ENCODE measurements around the gene B3GAT2.
A peak's percentile ranks its signal among the peaks of the same experiment; 100 is the strongest.

The B3GAT2 gene

DNA sequence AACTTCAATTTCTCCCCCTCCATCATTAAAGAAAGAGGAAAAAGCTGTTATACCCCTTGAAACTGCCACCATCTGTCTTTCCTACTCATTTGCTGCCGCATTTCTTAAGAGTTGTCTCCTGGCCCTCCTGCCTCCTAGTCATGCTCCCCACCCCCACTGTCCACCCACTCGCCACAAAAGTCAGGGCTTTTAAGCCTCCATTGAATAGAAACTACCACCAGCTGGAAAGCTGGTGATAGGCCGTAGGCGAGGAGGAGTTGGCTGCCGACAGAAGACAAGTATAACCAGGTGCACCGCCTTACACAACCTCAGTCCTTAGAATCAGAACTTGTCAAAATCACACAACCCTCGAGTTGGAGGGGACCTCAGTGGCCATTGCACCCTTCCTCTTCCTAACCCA is 67.6 kb downstream of the B3GAT2 start:
- no peak for DNase-seq

DNA sequence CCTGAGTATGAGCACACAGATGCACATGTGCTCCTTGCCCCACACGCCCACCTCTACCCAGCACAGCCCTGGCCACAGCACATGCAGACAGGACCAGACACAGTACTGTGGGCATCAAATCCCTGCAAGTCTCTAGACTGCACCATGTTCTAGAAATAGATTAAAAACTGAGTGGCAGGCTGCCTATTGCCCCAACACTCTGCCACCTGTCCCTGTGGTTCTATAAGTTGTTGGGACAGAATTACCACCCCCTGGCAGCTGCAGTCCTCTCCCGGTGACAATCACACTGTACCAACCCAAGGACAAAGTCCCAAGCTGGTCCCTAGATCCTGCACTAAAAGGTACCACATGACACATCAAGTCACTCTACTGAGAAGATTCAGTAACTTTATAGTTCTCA is 70.2 kb downstream of the B3GAT2 start:
- no peak for DNase-seq

DNA sequence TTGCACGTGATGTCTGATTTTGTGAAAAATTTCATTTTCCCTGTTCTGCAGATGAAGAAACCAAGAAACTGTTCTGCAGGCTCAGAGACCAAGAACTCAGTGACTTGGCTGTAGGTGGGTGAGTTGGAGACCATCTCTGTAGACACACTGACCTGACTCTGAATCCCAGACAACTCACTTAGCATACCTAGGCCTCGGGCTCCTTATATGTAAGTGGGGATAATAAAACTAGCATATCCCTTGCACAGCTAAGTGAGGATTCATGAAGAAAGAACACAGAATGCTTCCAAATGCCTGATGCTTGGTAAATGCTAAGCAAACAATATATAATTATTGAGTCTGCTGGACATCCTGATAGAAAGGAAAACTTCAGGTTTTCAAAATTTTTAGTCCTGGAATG is 70.8 kb downstream of the B3GAT2 start:
- no peak for DNase-seq

DNA sequence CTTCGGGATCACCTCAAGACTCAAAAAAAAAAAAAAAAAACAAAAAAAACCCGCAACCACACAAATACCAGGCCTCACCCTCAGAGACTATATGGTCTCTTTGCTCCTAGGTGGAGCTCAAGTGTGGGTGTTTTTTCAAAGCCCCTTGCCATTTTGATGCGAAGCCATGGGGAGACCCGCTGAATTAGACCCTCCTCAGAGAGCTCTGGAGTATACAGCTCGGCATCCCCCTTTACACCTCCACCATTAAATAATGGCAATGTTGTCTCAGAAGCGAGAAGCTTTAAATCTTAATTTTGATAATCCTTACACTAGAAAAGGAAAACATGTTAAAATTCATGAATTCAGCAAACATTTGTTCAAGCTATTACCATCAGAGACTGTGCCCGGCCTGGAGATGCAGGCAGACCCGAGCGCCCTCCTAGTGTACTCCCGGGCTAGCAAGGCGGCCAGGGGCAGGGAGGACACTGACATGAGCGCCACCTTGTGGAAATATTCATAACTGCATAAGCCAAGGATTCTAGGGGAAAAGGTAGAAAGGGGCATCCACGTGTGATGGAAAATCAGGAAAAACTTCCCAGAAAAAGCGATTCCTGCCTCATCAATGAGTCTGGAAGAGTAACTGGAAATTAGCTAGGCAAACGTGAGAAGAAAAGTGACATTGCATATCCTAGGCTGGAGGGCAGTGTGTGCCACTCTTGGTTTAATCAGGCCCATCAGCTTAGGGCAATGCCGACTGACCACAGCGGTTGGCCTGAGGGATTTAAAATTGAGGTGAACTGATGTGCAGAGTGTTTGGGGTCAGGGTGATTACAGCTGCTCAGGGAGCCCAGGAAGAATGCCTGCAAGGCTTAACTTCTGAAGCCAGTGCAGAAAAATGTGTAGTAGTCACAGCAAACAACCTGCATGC is 72.5 kb downstream of the B3GAT2 start:
- DNase-seq, result peak; percentile 56

DNA sequence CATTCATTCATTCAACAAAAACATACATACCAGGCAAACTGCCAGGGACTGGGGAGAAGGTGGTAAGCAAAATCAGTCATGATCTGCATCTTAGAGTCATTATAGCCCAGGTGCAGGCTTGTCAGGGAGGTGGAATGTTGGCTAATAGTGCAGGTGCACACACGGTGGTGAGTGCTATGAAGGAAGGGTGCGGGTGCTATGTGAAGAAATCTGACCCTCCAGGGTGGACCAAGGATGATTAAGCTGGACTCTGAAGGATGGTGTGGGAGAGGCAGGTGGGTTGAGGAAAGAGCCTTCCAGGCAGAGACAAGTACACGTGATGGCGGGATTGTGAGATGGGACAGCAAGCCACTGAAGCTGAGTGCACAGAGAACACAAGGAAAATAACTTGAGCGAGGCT is 77.4 kb downstream of the B3GAT2 start:
- DNase-seq, result no peak

DNA sequence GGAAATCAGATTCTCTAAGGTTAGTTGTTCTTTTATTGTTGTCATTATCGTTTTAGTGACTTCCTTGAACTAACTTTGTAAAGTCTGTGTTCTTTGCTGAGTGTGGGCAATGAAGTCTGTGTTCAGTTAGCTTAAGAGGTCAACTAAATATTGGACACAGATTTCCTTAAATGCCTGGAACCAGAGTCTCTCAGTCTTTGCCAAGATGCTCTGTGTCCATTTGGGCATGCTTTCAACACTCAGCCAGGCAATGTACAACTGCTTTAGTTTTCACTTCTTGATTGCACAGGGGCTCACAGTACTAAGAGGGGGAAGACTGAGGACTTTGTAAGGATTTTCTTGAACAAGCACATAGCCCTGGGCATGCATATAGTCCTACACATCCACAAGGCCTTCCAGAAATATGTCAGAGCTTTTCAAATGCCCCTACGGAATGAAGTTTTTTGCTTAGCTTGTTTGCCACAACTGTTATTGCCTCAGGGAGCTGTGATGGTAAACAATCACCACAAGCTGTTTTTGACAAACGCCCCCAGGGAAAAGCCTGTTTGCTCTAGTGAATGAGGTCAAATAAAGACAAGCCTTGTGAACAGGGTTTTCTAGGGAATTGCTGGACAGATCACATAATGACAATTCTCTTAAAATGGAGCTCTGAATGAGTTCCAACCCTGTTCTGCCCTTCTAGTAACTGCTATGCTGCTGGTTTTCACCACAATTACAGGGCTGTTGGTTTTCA is 82.5 kb downstream of the B3GAT2 start:
- DNase-seq, result no peak

DNA sequence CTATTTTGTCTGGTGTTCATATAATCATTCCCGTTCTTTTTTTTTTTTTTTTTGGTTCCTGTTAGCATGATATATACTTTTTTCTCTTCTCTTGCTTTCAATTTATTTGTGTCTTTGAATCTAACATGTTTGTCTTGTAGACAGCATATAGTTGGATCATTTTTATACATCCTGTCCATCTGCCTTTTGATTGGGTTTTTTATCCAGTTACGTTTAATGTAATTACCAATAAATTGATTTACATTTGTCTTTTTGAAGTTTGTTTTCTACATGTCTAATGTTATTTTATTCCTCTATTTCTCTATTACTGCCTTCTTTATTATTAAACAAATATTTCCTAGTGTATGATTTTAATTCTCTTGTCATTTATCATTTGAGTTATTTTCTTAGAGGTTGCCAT is 84.4 kb downstream of the B3GAT2 start:
- DNase-seq, result no peak

DNA sequence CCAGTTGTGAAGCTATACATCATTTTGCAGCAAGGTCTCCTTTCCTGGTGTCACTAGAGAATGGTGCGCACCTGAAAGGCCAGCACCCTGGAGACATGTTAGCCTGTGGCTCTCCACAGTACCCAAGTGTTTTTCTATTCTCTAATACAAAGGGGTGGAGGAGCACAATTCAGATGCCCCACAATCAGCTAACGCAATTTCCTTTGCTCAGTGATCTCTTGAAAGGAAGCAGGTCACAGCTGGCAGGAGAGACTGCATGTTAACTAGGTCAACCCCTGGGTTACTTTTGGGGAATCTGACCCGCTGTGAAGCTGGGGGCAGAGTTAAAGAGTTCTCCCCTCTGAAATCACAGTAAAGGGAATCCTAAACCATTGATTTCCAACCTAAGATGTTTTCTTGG is 92.5 kb downstream of the B3GAT2 start:
- DNase-seq, result no peak

DNA sequence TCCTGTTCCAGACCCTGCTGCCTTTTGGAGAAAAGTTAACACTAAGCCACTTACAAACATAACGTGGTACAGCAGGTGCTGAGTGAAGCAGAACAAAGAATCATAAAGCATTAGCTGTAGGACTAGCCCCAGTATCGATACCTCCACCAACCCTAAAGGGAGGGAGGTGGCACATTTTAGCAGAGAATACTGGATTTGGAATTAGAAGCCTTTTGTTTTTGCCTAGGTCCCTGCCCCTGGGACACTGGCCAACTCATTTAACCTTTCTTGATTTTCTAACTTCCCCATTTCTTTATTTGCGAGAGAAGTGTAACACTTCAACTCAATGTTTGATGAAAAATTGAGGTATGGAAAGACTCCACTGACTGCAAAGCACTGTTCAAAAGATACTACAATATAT is 93.5 kb downstream of the B3GAT2 start:
- no peak for DNase-seq

DNA sequence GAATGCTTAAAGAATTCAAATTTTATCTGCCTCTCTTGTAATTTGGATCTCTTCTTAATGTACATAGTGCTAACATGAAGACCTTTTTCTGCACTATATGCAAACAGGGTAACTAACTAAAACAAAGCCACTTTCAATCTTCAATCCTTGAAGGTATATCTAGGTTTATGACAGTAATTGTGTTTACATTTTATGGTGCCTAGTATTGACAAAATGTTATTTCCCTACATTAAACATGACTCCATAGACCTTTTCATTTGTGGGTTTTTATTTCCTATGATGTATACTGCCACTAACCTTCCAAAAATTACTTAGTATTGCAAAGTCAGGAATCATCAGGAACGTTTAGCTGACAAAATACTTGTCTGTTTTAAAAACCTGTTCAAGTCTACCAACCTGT is 95.9 kb downstream of the B3GAT2 start:
- DNase-seq, result no peak

DNA sequence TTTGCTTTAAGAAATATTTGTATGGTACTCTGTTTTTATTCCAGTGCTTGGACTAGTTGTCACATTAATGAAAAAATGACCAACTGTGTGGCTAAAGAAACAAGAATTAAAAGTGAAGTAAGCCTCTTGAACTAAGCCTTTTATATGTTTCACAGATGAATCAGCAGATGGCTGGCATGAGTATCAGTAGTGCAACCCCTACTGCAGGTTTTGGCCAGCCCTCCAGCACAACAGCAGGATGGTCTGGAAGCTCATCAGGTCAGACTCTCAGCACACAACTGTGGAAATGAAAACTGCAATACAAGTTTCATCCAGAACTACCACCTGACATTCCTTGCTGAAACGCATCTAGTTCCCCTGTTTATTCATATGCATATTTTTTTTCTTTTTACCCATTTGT is 96.8 kb downstream of the B3GAT2 start:
- no peak for DNase-seq

DNA sequence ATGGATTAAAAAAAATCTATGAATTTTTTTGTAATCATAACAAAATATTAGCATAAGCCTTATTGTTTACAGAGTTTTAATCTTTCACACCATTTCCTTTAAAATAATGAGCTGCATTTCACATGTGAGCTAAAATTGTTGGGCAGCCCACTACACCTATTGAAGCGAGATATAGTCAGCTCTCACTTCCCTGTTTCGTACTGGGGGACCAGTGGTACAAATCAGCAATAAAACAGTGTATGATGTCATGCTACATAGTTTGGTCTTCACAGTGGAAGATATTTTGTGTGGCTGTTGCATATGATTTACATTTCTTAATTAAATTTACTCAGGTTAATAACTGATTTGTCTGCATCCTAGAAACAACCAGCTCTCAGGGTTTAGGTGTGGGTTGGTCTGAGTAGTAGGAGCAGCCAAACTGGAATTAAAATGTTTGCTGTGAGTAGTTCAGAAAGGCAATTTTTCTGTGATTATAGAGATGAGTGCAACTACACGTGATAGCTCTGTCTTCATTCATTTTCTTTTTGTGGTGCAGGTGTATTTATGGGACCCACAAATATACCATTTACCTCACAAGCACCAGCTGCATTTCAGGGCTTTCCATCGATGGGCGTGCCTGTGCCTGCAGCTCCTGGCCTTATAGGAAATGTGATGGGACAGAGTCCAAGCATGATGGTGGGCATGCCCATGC is 99.3 kb downstream of the B3GAT2 start:
- DNase-seq, result no peak

DNA sequence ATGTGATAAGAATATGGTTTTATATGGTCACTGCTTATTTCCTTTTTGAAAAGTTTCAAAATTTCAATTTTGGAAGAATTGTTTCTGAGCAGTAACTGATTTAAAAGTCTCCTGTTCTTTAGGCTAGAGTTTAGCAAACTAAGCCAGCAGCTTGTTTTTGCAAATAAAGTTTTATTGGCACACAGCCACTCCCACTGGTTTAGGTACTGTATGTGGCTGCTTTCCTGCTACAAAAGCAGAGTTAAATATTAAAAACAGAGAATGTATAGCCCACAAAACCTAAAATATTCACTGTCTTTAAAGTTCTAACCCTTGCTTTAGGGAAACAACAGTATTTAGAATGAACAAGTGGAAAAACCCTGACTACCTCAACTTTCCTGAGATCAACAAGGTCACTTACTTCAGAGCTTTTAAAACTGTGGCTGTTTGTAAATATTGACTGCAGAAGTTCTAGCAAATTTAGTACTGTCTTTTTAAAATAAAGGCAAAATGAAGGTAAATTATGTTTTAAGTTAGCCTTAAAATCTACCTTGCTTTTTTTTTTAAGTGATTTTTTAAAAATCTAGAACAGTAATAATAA is 104.1 kb downstream of the B3GAT2 start:
- no peak for DNase-seq

DNA sequence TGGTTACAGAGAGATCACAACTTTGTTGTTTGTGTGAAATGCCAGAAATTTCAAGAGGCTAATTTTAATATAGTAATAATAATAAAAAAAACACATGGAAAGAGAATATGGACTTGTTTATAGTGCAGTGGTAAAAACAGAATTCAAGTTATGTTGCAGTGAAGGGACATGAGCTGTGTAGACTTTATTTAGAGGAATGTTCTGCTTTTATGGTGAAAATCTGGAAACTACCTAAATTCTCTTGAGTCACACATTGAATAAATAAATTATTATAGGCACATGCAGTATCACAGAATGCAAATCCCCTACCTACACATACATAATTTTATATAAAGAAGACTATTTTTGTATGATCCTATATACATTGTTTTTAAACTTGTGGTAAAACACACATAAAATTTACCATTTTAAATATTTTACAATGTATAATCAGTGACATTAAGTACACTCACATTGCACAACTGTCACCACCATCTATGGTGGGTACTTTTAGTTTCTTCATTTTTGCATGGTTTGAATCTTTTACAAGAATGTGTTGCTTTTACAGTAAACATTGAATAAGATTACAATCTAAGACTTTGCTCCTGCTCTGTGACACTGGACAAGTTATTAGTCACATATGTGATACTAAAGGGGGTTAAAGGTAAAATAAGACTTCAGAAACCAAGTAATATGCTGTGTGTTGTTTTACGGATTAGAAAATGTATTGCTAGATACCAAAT is 107.4 kb downstream of the B3GAT2 start:
- DNase-seq, result no peak

DNA sequence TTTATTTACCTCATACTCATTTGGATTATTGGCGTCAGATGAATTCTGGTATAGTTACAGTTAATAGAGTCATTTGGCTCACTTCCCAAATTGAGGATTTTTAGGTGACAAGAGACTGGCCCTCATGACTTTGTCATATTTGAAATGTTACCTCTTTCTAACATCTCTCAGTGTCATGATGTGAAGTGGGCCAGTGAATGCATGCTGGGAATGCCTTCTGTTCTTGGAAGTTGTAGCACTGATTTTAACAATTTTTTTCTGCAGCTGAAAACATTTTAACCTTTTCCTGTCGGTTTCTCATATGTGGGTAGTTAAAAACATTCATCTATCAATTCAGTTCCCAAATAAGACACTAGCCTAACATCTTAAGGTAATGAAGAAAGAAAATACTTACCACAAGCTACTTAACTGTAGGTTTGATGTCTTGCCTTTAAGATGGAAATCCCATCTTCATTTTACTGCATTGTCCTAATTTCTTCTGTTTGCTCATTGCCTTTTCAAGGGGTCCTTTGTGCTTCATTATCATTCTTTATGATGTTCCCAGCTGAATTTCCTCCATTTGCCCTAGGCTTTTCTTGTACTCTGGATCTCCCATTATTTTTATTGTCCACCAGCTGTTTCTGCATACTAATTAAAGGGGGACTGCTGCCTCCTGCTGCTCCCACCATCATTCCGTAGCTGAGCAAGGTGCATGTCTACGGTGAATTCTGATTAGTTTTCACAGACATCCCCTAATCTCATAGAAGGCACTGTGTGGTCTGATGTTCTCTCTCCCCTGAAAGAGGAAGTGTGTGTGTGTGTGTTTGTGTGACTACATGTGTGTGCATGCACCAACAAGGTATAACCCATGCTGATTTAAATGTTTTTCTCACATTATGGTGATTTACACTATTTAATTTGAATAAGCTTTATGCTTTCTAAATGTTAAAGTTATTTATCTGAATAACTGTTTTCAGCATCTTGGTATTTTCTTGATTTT is 109.5 kb downstream of the B3GAT2 start:
- no peak for DNase-seq

DNA sequence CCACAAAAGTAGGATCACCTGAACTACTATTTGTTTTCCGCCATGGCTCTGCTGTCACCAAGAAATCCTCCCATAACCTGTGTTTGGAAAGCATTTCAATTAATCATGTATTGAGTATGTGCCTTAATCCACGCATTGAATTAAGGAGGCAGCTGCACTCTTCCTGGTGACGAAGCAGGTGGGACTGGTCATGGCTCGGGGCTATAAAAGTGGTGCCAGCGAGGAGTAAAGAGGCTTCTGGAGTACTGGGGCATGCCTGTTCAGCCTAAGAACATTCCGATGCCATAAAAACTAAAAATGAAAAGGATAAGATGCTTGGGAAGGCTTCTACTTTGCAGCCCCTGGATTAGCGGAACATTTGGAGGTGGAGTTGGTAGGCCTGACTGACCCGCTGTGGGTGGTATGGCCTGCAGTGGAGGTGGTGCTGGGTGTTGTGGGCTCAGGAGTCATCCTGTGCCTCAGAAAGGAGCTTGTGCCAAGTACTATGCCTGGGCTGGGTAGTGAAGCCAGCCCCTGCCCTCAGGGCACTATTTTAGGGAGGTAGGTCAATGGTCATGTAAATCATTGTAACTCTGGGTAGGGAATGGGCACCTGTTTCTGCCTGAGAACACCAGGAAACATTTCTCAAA is 110.5 kb downstream of the B3GAT2 start:
- no peak for DNase-seq

DNA sequence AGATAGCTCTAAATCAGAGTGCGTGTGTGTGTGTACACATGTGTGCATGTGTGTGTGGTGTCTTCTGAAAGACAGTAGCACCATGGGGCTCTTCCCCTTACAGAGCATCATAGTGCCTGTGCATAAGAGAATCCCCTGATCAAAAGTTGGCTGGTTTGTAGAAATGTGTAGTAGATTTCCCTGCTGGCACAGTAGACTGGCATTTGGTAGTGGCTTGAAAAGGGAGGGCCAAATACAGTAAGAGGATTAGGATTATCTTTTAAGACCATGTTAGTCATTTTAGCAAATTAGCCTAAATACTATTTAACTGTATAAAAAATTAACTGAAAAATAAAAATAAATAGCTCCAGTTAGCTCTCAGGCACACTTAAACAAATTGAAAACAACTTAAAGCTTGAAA is 112.6 kb downstream of the B3GAT2 start:
- no peak for DNase-seq

DNA sequence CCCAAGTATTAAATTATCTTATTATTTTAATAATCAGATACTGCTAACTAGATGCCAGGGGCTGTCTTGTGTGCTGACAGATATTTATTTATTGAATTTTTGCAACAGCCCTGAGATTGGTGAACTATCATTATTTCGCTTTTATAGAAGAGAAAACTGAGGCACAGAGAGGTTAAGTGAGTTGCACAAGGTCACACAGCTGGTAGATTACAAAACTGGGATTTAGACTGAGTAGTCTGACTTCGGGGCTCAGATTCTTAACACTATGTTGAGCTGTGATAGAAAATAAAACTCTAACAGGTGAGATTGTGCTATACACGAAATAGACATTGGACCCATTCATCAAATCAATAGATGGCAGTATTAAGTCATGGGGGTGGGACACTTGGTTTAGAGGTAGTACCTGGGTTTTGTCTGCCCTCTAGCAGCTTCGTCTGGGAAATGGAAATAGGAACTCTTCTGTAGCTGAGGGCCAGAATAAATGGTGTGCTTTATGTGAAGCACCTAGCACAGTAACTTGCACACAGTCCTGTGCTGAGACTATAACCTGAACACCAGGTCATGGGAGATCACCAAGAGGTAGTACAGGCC is 113.4 kb downstream of the B3GAT2 start:
- no peak for DNase-seq

DNA sequence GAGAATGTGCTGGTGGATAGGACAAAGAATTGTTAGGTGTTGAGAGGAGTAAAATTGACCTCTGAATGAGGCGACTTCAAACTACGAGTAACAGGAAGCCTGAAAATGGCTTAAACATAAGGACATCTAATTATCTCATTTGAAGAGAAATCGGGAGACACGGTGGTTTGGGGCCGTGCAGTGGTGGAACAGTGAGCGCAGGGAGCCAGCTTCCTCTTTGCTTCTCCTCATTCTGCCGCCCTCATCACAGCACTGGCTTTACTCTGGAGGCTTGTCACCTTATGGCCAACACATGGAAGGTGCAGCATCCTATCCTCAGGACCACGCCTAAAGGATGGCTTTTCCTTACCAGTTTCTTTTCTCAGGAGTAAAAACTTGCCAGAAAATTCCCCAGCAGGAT is 114.3 kb downstream of the B3GAT2 start:
- no peak for DNase-seq

DNA sequence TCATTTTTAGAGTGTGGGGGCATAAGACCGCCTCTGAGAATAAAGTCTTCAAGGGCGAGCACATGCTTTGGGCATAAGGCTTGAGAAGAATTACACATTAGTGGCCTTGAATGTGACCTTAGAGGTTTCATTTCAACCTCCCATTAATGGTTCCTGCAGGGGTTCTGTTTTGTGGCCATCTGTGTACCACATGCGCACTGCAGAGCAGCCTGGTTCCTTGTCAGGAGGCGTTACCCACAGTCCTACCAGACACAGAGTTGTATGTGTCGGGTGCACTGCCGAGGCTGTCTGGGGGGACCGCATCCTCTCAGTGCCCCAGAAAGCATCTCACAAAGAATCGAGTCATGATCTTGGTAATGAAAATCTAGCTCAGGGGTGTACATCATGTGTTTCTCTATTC is 115.7 kb downstream of the B3GAT2 start:
- DNase-seq, result no peak
